ENCODE results near the gene GRIA1.

GRCh38 chr5:153610009-153610408, 119.5 kb downstream of the GRIA1 start:
- TF ChIP-seq RAD21 (IDR thresholded peaks at IDR 0.05; ENCODE audit: low read depth) (no peak), MAX (IDR thresholded peaks at IDR 0.05) (no peak), EGR1 (IDR thresholded peaks at IDR 0.05) (no peak), REST (IDR thresholded peaks at IDR 0.05; ENCODE audit: low read depth) (no peak), YY1 (IDR thresholded peaks at IDR 0.05; ENCODE audit: low read depth) (no peak), TEAD4 (IDR thresholded peaks at IDR 0.05) (no peak), NFIC (IDR thresholded peaks at IDR 0.05) (no peak), CEBPB (IDR thresholded peaks at IDR 0.05) (no peak), EP300 (IDR thresholded peaks at IDR 0.05; ENCODE audit: borderline replicate concordance) (no peak), TAF1 (IDR thresholded peaks at IDR 0.05; ENCODE audit: low read depth) (no peak), TCF12 (IDR thresholded peaks at IDR 0.05; ENCODE audit: low read depth) (no peak), CREB1 (IDR thresholded peaks at IDR 0.05; ENCODE audit: low read depth) (no peak)
